GM18519 (cell line): ENCODE measurements around the gene ELK3.

Experiments used
- ATAC-seq: cut with Tn5 transposase; IDR thresholded peaks from one replicate; pipeline ENCODE4 v1.9.1; 2021; ENCODE audit warnings: mild to moderate bottlenecking, moderate library complexity; ENCODE audit not compliant: unreplicated experiment, low FRiP score

The ELK3 gene

DNA sequence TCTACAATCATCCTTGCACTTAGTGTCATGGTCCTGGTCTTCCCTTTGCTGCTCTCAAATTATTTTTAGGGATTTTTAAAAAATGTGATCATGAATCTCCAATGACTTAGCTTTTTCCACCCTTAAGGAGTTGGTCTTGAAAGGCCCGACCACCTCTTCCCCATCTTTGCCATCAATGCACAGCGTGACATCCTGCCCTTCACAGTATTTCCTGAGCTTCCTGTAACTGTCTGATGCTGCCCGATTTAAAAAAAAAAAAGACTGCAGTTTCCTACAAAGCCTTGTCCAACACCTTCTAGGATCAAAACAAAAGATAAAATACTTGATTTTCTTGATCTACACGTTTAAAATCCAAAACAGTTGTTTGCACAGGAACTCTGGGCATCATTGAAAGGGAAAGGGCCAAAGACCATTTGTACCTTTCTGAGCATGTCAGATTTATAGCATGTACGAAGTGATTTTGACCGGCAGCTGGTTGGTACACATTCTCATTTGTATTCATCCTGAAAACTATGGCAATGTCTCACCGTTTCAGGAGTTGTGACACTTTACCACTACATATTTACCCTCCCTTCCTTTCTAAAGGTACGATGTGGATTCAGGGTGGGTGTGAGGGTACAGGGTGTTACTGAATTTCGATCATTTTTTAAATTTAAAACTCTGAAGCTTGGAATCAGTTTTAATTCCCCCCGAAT, 7.4 kb upstream of the ELK3 start:
- no peak for ATAC-seq

GRCh38 chr12:96187956-96188355, 6.2 kb upstream of the ELK3 start:
- no peak for ATAC-seq

GRCh38 chr12:96189781-96190180, 4.4 kb upstream of the ELK3 start:
- no peak for ATAC-seq

DNA sequence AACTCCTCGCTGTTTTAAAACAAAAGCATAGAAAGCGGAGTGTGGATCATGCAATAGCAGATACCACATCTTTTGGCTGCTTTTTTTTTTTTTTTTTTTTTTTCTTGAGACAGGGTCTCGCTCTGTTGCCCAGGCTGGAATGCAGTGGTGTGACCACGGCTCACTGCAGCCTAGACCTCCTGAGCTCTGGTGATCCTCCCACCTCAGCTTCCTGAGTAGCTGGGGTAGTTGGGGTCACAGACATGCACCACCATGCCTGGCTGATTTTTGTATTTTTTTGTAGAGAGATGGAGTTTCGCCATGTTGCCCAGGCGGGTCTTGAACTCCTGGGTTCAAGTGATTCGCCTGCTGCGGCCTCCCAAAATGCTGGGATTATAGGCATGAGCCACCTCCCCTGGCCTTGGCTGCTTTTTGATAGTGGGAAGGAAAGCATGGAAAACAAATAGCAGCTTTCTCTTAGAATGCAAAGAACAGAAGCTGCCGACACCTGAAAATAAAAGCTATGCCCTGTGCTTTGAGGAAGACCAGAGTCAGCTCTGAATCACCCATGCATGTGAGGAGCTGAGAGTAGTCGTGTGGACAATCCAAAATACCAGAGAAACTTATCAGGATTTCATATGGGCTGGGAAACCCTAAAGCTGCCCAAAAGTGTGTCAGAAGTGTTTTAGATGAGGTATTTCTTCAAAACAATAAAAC, 3.6 kb upstream of the ELK3 start:
- ATAC-seq: no peak

DNA sequence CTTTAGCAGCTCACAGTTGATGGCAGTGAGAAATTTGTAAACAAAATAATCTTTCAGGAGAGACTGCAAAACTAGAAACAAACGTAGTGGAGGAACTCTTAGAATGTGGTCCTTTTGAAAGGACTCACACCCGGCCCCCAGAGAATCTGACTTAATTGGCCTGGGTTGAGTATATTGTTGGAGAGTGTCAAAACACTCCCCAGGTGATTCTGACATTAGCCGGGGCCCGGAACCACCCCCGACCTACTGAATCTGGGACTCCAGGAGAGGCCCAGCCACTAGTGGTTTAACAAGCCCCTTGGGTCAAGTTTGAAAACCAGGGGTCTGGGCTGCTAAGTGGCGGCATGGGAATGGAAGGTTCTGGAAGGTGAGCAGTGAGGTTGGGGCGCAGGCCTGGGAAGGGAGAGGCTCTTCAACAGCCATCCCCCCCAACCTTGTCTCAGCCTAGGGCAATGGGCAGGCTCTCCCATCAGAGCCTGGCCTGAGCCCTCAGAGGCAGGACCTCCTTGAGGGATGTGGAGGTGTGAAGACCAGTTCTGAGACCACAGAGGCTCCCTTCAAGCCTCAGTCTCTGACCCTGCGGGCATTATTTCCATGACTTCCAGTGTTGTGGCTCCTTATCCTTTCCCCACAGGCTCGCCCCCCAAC, 1.1 kb upstream of the ELK3 start:
- no peak for ATAC-seq

- ATAC-seq: no peak
Measured at GRCh38 chr12:96194576-96194889, 358 bp downstream of the ELK3 start.

GRCh38 chr12:96194971-96195844, 1.0 kb downstream of the ELK3 start:
- peak; percentile 80 for ATAC-seq

- ATAC-seq: no peak
Measured at GRCh38 chr12:96195845-96196451, 1.8 kb downstream of the ELK3 start.

DNA sequence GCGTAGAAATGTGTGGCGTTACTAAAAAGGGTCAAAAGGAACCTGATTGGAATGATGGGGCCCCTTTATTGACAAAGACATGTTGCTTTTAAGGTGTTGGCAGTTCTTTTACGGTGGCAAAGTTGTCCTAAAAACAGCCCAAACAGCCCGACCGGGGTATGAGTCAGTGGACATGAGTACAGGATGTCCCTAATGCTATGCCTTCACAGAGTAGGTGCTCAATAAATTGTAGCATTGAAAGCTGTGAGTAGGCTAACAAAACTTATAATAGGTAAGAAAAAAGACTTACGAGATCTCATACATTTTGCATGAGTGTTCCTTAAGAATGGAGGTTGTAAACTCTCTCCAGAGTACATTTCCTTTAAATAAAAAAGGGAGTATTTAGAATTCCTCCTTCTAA, 2.6 kb downstream of the ELK3 start:
- ATAC-seq: no peak

- ATAC-seq: no peak
Measured at GRCh38 chr12:96197503-96198272, 3.5 kb downstream of the ELK3 start.

GRCh38 chr12:96198965-96199364, 4.8 kb downstream of the ELK3 start:
- peak; percentile 30 for ATAC-seq

DNA sequence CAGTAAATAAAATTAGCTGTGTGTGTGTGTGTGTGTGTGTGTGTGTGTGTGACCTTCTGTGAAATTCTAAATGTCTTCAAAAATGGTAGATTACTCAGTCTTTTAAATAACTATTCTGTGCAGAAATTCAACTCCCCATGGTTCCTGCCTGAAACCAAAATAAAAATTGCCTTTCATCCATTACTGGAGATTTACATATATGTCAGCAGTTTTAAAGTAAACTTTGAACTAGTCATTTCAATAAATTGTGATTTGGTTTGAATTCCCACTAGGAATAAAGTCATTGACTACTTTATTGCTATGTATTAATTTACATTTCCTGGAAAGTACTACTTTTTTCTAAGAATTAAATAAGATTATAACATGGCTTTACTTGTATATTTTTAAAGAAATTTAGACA, 5.3 kb downstream of the ELK3 start:
- ATAC-seq: no peak

GRCh38 chr12:96201272-96202227, 7.4 kb downstream of the ELK3 start:
- ATAC-seq: no peak

GRCh38 chr12:96204381-96204780, 10.2 kb downstream of the ELK3 start:
- no peak for ATAC-seq

- ATAC-seq: no peak
Measured at GRCh38 chr12:96205908-96206307, 11.7 kb downstream of the ELK3 start.

- ATAC-seq: no peak
Measured at GRCh38 chr12:96206936-96207662, 12.9 kb downstream of the ELK3 start.

DNA sequence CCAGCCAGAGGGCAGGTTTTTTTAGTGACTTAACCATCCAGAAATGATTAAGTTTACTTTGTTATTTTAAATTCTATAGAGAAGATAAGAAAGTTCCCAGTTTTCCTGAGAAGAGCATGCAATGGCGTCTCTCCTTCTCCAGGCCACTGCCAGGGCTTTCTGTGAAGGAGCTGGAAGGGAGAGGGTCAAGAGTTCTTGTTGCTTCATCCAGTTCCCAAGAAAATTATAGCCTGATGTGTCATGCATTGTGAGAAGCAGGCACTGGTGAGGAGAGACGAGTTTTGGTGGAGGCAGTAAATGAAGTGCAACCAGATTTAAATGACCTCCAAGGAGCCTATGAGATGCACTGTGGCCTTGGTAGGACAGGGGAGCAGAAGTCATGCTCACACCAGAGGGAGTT, 14.2 kb downstream of the ELK3 start:
- no peak for ATAC-seq
